Measurements from ENCODE around the gene RERE.

The RERE gene

GRCh38 chr1:8497210-8497819 is 320.1 kb downstream of the RERE start:
- ATAC-seq = no peak

GRCh38 chr1:8496473-8496872 is 321.0 kb downstream of the RERE start:
- peak; percentile 2 to 15 for ATAC-seq

- peak; percentile 96 to 98 for ATAC-seq
These were observed 321.5 kb downstream of the RERE start for GRCh38 chr1:8495928-8496401.

GRCh38 chr1:8494681-8495080 is 322.8 kb downstream of the RERE start:
- no peak for ATAC-seq

GRCh38 chr1:8493916-8494540 is 323.4 kb downstream of the RERE start:
- ATAC-seq = no peak

- ATAC-seq = no peak
These were observed 330.2 kb downstream of the RERE start for GRCh38 chr1:8487249-8487648.

GRCh38 chr1:8486047-8486446 is 331.4 kb downstream of the RERE start:
- ATAC-seq = no peak

GRCh38 chr1:8483586-8483985 is 333.9 kb downstream of the RERE start:
- no peak for ATAC-seq

- no peak for ATAC-seq
These were observed 334.5 kb downstream of the RERE start for GRCh38 chr1:8482979-8483381.

GRCh38 chr1:8481650-8482380 is 335.6 kb downstream of the RERE start:
- no peak for ATAC-seq

- no peak for ATAC-seq
These were observed 338.9 kb downstream of the RERE start for GRCh38 chr1:8478566-8478965.

- ATAC-seq = no peak
These were observed 339.5 kb downstream of the RERE start for GRCh38 chr1:8477983-8478362.

GRCh38 chr1:8477166-8477982 is 340.1 kb downstream of the RERE start:
- ATAC-seq = peak; percentile 65 to 72

GRCh38 chr1:8476006-8476405 is 341.4 kb downstream of the RERE start:
- no peak for ATAC-seq

- ATAC-seq = no peak
These were observed 343.1 kb downstream of the RERE start for GRCh38 chr1:8474369-8474768.

- no peak for ATAC-seq
These were observed 343.5 kb downstream of the RERE start for GRCh38 chr1:8473891-8474300.

GRCh38 chr1:8473121-8473875 is 344.1 kb downstream of the RERE start:
- peak in 1 of 2 donors; percentile 18 for ATAC-seq

- ATAC-seq = peak; percentile 78 to 84
These were observed 344.8 kb downstream of the RERE start for GRCh38 chr1:8472668-8473067.

GRCh38 chr1:8471451-8471850 is 346.0 kb downstream of the RERE start:
- ATAC-seq = no peak

GRCh38 chr1:8468751-8469150 is 348.7 kb downstream of the RERE start:
- no peak for ATAC-seq

- no peak for ATAC-seq
These were observed 350.1 kb downstream of the RERE start for GRCh38 chr1:8467308-8467707.

- ATAC-seq = no peak
These were observed 351.7 kb downstream of the RERE start for GRCh38 chr1:8465692-8466091.
